HG03460 (cell line): Measurements from ENCODE around the gene ANO2.

Source experiments
- ATAC-seq: cut with Tn5 transposase; IDR thresholded peaks from one replicate; pipeline ENCODE4 v1.9.1; 2021; ENCODE audit not compliant: unreplicated experiment

ANO2 gene

DNA sequence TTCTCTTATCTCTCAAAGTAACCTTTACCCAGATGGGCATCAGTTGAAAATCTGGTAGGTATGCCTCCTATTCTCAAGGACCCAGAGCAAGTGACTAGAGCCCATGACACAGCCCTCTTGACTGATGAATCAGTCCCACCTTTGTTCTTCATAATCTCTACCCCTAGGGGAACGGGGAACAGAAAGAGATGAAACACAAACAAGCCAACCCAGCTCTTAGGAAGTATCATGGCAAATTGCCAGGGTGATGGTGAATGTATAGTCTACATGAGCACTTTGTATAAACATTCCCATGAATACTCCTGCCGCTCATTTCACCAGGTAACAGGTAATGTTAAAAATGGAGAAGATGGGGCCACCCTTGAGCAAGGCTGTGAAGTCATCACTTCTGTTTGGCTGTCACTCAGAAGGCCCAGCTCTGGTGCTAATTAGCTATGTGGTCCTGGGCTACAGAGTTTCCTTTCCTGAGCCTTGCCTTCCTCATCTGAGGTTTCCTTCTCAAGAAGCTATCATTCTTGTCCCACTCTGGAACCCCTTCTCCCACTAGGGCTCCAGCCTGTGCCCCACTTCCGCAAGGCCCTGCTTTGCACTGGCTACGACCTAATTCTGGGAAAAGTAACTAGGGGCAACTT lies 161.7 kb downstream of the ANO2 start:
- ATAC-seq = no peak

GRCh38 chr12:5780536-5780935 lies 164.5 kb downstream of the ANO2 start:
- no peak for ATAC-seq

DNA sequence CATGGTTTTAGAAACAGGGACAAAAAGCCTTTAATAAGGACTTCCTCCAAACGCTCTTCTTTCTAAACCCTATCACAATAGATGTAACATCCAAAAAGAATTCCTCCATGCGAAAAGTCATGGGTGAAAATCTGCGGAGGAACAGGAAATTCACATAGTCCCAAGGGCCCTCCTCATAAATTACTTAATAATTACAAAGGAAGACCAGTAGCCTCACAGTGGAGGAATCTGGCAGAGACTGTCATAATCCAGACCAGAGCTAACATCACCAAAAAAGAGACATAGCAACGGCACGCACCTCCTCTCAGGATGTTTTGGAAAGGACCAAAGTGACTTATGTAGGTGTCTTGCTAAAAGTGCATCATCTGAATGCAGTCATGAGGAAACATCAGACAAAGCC lies 165.7 kb downstream of the ANO2 start:
- ATAC-seq = no peak

- no peak for ATAC-seq
Observed at GRCh38 chr12:5778821-5779220, 166.2 kb downstream of the ANO2 start.

DNA sequence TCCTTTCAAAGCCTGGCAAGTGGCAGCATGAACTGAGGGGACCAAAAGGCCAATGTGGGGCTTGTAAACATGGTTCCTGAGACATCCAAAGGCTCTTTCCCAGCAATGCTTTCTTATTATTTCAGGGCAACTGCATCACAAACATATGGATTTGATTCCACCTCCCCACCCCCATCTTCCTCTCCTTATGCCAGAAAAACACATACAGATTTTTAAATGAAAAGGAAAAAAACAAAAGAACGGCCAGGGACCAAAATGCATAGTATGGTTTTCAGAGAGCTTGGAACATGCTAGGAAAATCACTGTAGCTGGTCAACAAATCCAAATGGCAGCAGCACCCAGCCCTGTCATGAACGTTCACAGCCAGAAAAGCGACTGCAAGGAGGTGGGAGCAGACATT lies 167.6 kb downstream of the ANO2 start:
- ATAC-seq = no peak

DNA sequence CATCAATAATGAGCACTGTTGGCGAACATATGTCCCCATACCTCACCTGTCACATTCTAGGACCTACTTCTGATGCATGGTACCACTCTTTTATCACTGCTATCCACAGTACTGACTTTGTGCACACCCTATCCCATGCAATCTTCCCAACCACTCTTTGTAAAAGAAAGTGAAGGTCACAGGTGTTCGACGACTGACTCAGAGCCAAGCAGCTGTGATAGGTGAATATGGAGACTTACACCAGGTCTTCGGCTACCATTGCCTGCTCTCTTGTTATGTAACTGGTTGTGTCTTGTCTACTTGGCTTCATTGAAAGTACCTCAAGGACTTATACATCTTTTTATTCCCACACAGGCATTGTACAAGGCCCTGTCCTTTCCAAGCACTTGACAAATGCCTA lies 169.0 kb downstream of the ANO2 start:
- ATAC-seq = no peak

DNA sequence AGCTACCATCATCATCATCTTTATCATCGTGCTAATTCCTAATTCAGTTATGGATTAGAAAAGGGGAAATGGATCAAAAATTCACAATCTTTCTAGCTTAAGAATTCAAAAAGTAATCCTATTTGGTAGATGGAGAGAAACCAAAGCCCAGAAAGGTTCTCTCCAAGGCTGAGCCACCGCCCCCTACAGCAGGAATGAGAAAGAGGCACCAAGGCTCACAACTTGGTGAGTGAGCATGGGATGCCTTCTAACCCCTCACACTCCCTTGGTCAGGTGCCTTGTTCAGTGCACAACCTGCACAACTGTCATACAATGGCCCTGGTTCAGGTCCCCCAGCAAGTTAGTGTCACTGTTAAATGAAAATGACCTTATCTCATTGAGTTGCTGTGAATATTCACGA lies 171.5 kb downstream of the ANO2 start:
- ATAC-seq = no peak

DNA sequence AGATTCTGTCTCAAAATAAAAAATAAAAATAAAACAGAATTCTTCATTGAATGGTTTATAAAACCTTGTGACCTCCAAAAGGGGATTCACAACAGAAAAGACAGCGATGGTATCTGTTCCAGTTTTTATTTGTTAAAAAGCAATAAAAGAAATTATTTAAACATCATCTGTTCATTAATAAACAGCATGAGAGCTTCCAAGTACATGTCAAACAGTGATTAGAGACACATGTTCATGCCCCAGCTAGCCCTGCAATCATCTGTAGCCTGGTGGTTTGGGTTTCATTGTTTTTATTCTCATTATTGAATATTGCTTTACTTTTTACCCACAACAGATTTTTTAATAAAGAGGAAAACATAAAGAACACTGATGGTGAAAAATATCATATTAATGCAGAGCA lies 173.3 kb downstream of the ANO2 start:
- no peak for ATAC-seq

DNA sequence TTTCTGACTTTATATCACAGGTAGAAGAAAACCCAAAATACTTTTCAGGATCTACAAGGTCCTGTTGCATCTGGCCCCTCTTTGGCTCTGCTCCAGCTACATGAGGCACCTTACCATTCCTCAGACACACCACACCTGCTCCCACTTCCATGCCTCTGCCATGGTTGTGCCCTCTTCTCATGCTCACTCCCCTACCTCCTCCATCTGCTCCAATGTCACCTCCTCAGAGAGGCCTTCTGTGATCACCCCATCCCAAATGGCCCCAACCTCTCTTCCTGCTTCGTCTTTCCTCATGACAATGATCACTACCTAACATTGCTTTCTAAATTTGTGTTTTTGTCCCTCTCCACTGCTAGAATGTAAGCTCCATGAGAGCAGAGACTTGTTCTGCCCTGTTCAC lies 174.3 kb downstream of the ANO2 start:
- no peak for ATAC-seq

- ATAC-seq = no peak
Observed at GRCh38 chr12:5768581-5769196, 176.4 kb downstream of the ANO2 start.

DNA sequence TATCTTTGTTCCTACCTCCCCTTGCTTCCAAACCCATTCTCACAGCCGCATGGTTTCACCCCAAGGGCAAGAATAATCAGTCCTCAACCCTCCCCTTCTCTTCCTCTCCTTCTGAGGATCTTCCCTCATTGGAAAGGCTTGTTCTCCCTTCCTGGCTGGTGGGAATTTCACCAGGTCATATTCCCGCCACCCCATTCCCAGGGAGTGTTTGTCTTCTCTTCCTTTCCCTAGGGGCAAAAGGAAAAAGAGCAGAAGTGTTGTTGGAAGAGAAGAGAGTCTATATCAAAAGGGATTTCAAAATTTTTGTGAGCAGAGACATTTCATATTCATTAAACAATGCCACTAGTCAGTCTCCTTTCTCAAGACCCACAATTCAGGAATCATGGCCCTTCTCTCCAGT lies 176.9 kb downstream of the ANO2 start:
- ATAC-seq = no peak

DNA sequence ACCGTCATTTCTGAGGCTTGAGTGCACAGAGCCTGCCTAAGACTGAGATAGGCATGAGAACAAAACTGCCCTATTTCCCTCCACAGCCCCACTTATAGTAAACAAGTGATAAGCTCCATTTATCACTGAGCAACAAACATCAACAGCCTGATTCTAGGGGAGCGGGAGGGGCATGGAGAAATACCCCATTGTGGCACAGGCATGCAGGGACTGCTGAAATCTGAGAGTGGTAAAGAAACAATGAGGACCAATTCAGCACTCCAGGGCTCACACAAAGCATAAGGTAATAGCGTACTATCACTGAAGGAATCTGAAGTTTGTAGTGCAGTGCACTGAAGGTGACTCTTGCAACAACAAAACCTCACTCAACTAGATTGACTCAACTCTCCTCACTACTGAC lies 186.7 kb downstream of the ANO2 start:
- no peak for ATAC-seq

- no peak for ATAC-seq
Observed at GRCh38 chr12:5756338-5756842, 188.7 kb downstream of the ANO2 start.

DNA sequence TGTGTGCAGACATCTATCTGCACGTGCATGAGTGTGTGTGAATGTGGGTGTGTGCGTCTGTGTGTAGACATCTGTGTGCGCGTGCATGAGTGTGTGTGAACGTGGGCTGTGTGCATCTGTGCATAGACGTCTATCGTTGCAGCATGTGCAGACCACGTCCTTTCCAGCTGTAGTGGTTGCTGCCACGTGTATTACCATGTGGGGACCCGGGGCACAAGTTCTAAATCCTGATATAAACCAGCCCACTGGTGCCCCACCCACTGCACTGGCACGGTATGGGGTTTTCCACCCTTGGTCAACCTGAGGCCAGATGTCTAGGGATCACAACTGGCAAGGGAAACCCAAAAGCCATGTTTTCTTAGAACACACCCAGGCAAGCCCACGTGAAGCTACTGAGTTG lies 197.0 kb downstream of the ANO2 start:
- no peak for ATAC-seq

GRCh38 chr12:5746917-5747316 lies 198.1 kb downstream of the ANO2 start:
- no peak for ATAC-seq

DNA sequence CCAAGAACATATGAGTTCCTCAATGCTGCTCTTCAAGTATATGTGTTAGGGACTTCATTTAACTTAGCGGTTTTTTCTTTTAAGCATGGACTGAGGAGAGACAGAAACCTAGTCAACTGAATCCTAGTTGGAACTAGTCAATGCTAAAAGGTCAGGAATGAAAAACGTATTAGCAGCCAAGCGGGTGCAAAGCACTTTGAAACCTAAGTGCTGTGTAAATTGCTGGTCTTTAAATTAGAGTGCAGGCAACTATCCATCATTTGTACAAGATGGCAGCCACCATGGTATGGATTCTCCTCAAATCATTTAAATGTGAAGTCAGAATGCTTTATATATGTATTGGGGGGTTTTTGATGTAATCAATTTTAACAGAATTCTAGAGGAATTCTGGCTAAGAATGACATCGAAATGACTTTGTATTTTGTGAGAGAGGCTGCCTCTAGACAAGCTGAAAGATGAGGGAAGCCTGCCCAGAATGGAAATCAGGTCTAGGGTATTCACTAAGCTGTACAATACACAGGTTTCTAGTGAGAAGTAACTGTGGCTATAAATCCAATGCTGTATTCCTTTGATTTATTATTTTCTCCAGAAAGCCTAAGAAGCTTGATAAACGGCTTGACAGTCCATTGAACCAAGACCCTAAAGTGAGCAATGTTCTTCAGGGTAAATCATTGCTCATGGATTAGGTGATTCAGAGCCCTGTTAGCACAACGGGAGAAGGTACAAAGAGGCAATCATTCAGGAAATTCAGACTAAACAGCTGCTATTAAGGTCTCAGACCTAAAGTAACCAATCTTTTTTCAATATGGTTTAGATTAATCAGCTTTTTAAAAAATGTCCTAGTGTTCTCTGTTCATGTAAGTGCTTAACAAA lies 198.8 kb downstream of the ANO2 start:
- ATAC-seq = no peak

DNA sequence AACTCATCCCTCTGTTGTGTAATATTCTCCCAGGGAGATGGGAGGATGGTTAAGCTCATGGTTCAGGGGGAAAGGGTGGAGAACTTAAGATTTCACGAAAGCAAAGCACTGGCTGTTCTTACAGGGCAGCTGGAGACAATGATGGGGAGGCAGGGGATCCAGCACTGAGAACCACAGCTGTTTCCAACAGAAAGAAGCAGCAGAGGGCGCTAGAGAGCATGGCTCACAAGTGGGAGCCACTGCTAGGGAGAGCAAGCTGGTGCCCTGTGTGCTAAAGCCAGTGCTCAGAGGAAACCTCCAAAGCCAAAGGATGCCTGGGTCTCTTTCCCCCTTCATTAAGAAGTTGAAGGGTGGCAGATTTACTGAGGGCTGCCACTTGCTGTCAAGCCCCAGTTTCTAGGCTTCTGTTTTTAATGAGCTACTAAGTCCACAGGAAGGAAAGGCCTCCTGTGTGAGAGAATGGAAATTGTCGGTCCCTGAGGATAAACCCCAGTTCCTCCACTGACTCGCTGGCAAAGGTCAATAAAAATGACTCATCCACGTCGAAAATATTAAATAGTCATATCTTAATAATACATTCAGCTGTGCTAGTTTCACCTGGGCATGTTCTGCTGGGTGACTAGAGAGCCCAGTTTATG lies 199.7 kb downstream of the ANO2 start:
- ATAC-seq = no peak

DNA sequence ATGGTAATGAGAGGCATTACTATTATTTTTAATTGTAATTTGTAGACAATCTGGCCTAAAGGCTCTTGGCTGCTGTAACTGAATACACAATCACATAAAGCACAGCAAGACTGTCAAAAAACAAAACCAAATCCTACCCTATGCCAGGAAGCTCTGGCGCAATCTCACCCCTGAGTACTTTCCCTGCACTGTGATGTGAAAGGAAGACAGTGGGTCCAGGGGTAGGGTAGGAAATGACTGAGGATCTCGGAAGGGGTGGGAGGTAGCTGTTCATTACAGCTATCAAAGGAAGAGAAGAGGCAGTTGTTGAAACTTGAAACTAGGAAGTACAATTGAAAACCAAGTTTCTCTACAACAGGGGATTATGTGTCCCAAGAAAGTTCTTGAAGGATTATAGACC lies 202.8 kb downstream of the ANO2 start:
- ATAC-seq = no peak

DNA sequence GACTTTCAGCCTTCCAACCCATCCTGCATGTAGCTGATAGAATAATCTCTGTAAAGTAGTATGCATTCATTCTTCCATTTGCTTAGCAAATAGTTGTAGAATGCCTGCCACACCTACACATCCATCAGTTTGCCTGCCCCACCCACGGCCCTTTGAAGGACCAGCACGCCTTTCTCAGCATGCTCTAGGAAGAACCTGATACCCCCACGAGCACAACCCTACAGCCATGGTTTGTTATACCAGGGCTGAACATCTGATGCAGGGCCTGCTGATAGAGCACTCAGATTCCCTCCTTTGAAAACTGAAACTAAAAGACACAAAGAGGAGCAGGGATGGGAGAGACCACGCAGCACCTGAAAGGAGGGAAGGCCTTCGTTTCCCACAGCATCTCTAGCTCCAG lies 205.1 kb downstream of the ANO2 start:
- no peak for ATAC-seq

- no peak for ATAC-seq
Observed at GRCh38 chr12:5737778-5738177, 207.3 kb downstream of the ANO2 start.

DNA sequence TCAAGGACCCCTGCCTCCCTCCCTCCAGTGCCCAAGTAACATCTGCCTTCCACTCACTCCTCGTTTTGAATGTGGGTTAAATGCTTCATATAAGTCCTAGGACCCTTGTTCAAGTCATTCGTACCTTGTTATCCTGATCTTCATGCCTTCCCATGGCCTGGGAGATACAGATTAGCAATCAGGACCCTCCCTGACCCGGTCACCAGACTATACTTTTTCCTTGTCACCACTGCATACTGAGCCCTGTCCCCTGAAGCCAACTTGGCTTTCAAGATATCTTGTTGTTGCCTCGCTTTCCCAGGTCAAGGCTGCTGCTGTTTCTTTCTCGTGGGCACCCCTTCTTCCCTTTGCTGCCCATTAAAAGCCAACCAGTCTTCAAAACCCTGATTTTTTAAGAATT lies 208.5 kb downstream of the ANO2 start:
- ATAC-seq = no peak

GRCh38 chr12:5736016-5736415 lies 209.0 kb downstream of the ANO2 start:
- ATAC-seq = no peak
